Skeletal muscle tissue (tissue), 4 donors: Measurements from ENCODE around the gene PDIA4. TPM values are rescaled to one million over a fixed set of nuclear protein-coding genes. Genes with fewer than 3 reads are reported as not detected.

Experiments used
- H3K27ac ChIP-seq: one replicate; pipeline ENCODE4 v1.7.0; 2013; ENCODE audit warnings: mild to moderate bottlenecking, low read depth, low read length, inconsistent platforms
- H3K27me3 ChIP-seq, 3 donors: one replicate each; pipeline ENCODE4 v1.7.0; 2013; ENCODE audit warnings: low read length in 3 of 3; ENCODE audit not compliant: control insufficient read depth in 3 of 3, insufficient read depth in 3 of 3
- H3K36me3 ChIP-seq, 3 donors: one replicate each; pipeline ENCODE4 v1.7.0; 2013; ENCODE audit warnings: low read length in 3 of 3; ENCODE audit not compliant: control insufficient read depth in 3 of 3, insufficient read depth in 3 of 3
- H3K4me1 ChIP-seq, 3 donors: one replicate each; pipeline ENCODE4 v1.7.0; 2013; ENCODE audit warnings: low read length in 3 of 3, mild to moderate bottlenecking in 3 of 3; ENCODE audit not compliant: control insufficient read depth in 3 of 3, insufficient read depth in 3 of 3
- H3K4me3 ChIP-seq, 3 donors: one replicate each; pipeline ENCODE4 v1.7.0; 2013; ENCODE audit warnings: low read length in 3 of 3
- H3K9ac ChIP-seq, 3 donors: one replicate each; pipeline ENCODE4 v1.7.0; 2013; ENCODE audit warnings: low read length in 3 of 3, mild to moderate bottlenecking in 3 of 3, moderate library complexity in 2 of 3, low read depth in 1 of 3
- H3K9me3 ChIP-seq, 3 donors: one replicate each; pipeline ENCODE4 v1.7.0; 2013; ENCODE audit warnings: low read length in 3 of 3; ENCODE audit not compliant: control insufficient read depth in 3 of 3
- total RNA-seq: library from RNA; depleted of rRNA; stranded (reverse); fragments of >200 nt; gene quantifications from one replicate; pipeline ENCODE4 v1.2.3, GENCODE V29; 2014
- donor health status: Osteomylitis.

Gene PDIA4
- total RNA-seq, 1 donor from 2014 or later = 61.1 TPM

DNA sequence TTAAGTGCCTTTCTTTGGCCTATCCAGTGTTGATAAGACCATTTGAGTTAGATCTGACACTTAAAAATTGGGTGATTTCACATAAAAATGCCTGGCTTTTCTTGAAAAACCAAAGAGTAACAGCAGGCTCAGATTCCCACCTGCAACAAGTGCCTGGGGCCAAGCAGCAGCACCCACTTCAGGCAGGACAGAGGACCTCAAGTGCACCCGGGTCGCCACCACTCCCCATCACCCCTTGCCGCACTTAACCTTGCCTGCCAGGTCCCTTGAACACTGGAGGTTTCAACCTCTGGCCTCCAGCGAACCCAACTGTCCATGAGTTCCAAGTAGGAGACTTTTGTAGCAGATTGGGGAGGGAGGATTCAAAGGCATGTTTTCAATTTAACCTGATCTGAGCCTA, 30.8 kb downstream of the PDIA4 start:
- peaks cover 0 to 6% (median 0%) of the 10 kb centered on the region in 3 donors for H3K27me3 ChIP-seq
- no peaks in the 10 kb centered on the region for H3K9me3 ChIP-seq
- H3K36me3 ChIP-seq = peaks cover 0 to 2% (median under 1%) of the 10 kb centered on the region in 3 donors
- no peak overlapping the region for H3K27ac ChIP-seq
- no peak overlapping the region for H3K9ac ChIP-seq
- no peak overlapping the region for H3K4me3 ChIP-seq
- H3K4me1 ChIP-seq = no peaks in the 10 kb centered on the region

DNA sequence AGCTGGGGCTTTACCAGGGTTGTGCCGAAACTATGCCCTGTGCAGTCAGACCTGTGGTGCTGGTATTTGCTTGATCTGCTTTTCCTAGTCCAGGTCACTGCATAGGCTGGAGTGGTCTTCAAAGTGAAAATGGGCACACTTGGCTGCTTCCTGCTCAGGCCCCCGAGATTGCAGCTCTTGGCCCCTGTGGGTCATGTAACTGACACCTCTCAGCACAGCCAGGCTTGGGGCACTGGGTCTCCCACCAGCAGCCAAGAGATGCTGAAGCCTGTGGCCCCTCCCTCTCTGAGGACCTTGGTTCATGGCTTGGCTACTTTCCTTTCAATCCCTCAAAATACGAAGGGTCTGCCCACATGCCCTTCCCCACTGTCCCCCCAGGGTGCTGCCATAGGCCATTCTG, 33.7 kb downstream of the PDIA4 start:
- Histone ChIP-seq H3K27me3 (peaks cover 0 to 6% (median 0%) of the 10 kb centered on the region in 3 donors), H3K4me3 (no peak overlapping the region), H3K9ac (no peak overlapping the region), H3K27ac (no peak overlapping the region), H3K4me1 (no peaks in the 10 kb centered on the region), H3K9me3 (no peaks in the 10 kb centered on the region), H3K36me3 (no peaks in the 10 kb centered on the region)

DNA sequence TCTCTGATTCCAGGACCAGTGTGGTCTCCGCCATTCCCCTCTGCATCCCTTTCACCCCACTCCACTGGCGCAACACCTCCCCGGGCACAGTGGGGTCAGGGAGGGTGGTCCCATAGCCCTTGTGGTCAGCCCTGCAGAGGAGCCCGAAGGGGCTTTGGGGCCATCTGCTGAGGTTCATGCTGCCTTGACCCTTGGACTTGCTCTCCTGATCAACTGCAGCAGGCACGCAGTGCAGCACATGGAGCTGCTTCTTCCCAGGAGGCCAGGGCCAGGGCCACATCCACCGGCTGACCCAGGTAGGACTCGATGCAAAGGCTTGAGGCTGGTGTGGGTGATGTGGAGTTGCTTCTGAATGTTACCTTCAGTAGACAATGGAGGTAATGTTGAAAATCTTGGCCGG, 35.1 kb downstream of the PDIA4 start:
- Histone ChIP-seq H3K27ac (no peak overlapping the region), H3K4me1 (peaks cover 0 to 4% (median 2%) of the 10 kb centered on the region in 3 donors), H3K9ac (no peak overlapping the region), H3K36me3 (no peaks in the 10 kb centered on the region), H3K27me3 (peaks cover 0 to 6% (median 0%) of the 10 kb centered on the region in 3 donors), H3K9me3 (no peaks in the 10 kb centered on the region), H3K4me3 (no peak overlapping the region)

DNA sequence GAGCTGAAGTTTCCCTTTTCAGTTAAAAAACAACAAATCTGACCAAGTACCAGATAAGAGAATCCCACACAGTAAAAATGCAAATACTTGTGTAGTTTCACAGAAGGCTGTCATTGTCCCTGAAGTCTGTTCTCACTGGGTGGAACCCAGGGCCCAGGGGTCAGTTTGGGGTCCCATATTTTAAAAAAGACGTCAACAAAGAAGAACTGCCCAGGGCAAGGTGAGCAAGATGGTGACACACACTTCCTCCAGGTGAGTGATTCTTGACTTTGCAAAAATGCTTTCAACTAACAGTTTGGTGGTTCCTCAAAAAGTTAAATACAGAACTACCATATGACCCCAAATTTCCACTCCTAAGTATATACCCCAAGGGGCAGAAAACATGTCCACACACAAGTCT, 36.8 kb downstream of the PDIA4 start:
- Histone ChIP-seq H3K4me1 (peaks cover 5 to 10% (median 9%) of the 10 kb centered on the region in 3 donors), H3K9ac (no peak overlapping the region), H3K4me3 (no peak overlapping the region), H3K36me3 (no peaks in the 10 kb centered on the region), H3K9me3 (no peaks in the 10 kb centered on the region), H3K27me3 (peaks cover 0 to 6% (median 0%) of the 10 kb centered on the region in 3 donors), H3K27ac (no peak overlapping the region)

DNA sequence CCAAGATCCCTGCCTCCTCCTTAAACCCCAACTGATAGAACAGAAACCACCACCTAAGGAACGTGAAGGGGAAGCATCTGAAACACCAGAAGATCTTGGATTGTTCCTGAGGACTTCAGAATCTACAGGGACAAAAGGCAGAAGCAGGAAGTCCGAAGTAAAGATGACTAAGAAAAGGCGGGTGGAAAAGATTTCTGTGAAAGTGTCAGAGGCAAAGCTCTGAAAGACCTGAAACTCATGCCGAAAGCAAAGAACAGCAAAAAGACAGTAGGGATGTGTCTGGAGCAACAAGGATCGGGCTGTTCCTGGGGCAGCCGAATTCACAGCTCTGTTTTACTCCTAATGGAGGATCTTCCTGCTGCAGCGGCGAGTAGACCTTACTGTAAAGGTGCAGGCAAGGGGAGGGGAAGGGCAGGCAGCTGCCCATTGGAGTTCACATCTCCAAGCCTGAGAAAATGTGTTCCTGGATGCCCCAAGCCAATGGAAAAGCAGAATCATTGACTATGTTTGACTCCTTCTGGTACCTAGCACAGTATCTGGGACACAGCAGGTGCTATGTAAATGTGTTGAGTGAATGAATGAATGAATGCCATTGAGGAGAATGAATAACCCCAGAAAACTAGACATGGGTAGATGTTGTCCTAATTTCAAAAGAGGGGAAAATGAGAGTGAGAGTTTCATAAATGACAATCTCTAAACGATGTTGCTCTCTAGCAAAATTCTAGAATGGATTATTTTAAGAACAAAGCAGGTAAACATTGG, 40.4 kb downstream of the PDIA4 start:
- Histone ChIP-seq H3K4me3 (peak overlapping the region; percentile 92 to 99 (median 97)), H3K9ac (peak overlapping the region; percentile 71 to 78 (median 76)), H3K27ac (peak overlapping the region; percentile 67), H3K27me3 (no peaks in the 10 kb centered on the region), H3K36me3 (no peaks in the 10 kb centered on the region), H3K4me1 (peaks cover 16 to 29% (median 22%) of the 10 kb centered on the region in 3 donors), H3K9me3 (no peaks in the 10 kb centered on the region)

GRCh38 chr7:148987010-148987750, 41.1 kb downstream of the PDIA4 start:
- H3K9ac ChIP-seq = peak overlapping the region; percentile 71 to 78 (median 76)
- no peaks in the 10 kb centered on the region for H3K9me3 ChIP-seq
- peak overlapping the region; percentile 92 to 99 (median 97) for H3K4me3 ChIP-seq
- H3K4me1 ChIP-seq = peaks cover 16 to 34% (median 25%) of the 10 kb centered on the region in 3 donors
- H3K27me3 ChIP-seq = no peaks in the 10 kb centered on the region
- H3K27ac ChIP-seq = peak overlapping the region; percentile 67
- H3K36me3 ChIP-seq = no peaks in the 10 kb centered on the region

DNA sequence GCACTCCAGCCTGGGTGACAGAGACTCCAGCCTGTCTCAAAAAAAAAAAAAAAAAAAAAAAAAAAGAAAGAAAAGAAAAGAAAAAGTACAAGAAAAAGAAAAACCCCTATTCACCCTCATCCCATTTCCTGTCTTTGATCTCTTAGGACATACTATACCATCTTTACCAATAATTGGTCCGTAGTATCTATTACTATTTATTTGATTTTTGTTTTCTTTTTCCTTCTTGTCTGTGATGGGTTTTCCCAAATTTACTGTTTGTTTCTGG, 41.6 kb downstream of the PDIA4 start:
- Histone ChIP-seq H3K4me3 (peak overlapping the region in 1 of 3 donors; percentile 99), H3K27me3 (no peaks in the 10 kb centered on the region), H3K9ac (no peak overlapping the region), H3K36me3 (no peaks in the 10 kb centered on the region), H3K4me1 (peaks cover 16 to 34% (median 25%) of the 10 kb centered on the region in 3 donors), H3K27ac (no peak overlapping the region), H3K9me3 (no peaks in the 10 kb centered on the region)

DNA sequence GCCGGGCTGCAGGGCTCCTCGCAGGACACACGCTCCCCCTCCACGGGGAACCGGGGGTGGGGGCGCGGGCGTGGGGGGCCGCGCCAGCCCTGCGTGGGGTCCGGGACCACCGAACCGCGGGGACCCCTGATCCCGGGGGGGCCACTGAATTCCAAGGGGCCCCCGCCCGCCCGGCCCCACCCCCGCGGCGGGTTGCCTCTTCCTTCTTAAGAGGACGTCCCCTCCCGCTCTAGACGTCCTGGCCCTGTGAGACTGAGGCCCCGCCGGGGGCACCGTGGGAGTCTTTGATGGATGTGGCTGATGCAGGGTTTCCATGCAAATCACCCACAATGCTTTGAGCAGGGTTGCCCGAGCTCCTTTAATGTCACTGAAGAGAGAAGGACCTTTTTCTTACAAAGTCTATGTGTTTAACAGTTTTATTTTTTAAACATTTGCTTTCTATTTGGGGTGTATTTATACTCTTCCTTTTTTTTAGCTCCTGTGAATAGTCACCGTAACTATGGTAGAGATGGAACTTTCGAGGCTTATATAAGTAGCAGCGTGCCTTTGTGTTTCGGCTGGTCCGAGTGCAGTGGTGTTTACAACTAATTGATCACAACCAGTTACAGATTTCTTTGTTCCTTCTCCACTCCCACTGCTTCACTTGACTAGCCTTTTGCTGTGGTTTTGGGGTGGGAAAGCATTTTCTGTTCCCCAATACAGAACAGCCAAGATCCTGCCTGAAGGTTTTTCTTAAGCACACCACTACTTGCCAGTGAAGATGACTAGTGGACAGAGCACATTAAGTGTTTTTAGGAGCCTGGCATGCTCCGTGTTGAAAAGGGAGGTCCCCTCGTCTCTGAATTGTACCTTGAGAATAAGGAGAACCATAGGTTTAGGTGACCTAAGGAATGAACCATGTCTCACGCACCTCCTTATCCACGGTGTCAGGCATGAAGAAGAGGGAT, 44.8 kb downstream of the PDIA4 start:
- Histone ChIP-seq H3K4me1 (peaks cover 16 to 31% (median 25%) of the 10 kb centered on the region in 3 donors), H3K9ac (peak overlapping the region; percentile 63 to 81 (median 66)), H3K27ac (no peak overlapping the region)

DNA sequence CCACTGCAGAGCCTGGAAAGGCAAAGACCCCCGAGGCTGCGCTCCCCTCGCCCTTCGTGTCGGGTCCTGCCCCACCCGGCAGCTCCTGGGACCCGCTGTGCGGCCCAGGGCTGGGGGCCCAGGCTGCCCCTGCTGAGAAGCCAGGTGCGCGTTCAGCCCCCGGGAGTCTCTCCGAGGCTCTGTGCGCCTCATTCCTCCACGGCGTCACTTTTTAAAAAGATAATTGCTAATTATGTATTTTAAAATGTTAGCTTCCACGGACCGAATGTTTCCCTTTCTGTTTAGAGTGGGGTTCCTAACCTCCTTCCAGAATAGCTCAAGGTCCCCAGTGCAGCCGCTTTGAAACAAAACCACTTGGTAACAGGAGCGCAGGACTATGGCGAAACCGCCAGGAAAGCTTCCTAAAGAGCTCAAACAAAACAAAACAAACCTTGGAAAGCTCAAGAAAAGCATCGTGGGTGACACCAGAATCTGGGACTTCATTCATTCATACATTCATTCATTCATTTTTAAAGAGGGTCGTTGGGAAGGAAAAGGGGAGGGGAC, 45.6 kb downstream of the PDIA4 start:
- peak overlapping the region; percentile 38 to 81 (median 66) for H3K9ac ChIP-seq
- H3K9me3 ChIP-seq = no peaks in the 10 kb centered on the region
- H3K4me1 ChIP-seq = peaks cover 11 to 25% (median 19%) of the 10 kb centered on the region in 3 donors
- peak overlapping the region; percentile 30 to 77 (median 62) for H3K4me3 ChIP-seq
- H3K27me3 ChIP-seq = peaks cover 7 to 10% (median 10%) of the 10 kb centered on the region in 3 donors
- H3K36me3 ChIP-seq = no peaks in the 10 kb centered on the region
- no peak overlapping the region for H3K27ac ChIP-seq

More for the DNA sequence above, 44.8 kb downstream of the PDIA4 start:
- peak overlapping the region; percentile 30 to 77 (median 62) for H3K4me3 ChIP-seq
- no peaks in the 10 kb centered on the region for H3K9me3 ChIP-seq
- H3K27me3 ChIP-seq = peaks cover 3 to 5% (median 4%) of the 10 kb centered on the region in 3 donors
- H3K36me3 ChIP-seq = no peaks in the 10 kb centered on the region
